Measurements from ENCODE around the gene FBXL12.
A peak's percentile ranks its signal among the peaks of the same experiment; 100 is the strongest.

Gene FBXL12

GRCh38 chr19:9797871-9798270, 21.0 kb downstream of the FBXL12 start:
- TF ChIP-seq EP300 (IDR thresholded peaks at IDR 0.05; ENCODE audit: borderline replicate concordance): no peak
- no peak for TF ChIP-seq CEBPB (IDR thresholded peaks at IDR 0.05)
- no peak for TF ChIP-seq MAX (IDR thresholded peaks at IDR 0.05)
- no peak for TF ChIP-seq EGR1 (IDR thresholded peaks at IDR 0.05)
- no peak for TF ChIP-seq TCF12 (IDR thresholded peaks at IDR 0.05; ENCODE audit: low read depth)
- no peak for TF ChIP-seq CREB1 (IDR thresholded peaks at IDR 0.05; ENCODE audit: low read depth)
- no peak for TF ChIP-seq TAF1 (IDR thresholded peaks at IDR 0.05; ENCODE audit: low read depth)
- no peak for TF ChIP-seq TEAD4 (IDR thresholded peaks at IDR 0.05)
- no peak for TF ChIP-seq ZBTB7A (IDR thresholded peaks at IDR 0.05; ENCODE audit: low read depth)
- no peak for TF ChIP-seq FOXM1 (IDR thresholded peaks at IDR 0.05; ENCODE audit: borderline replicate concordance, low read depth)
- TF ChIP-seq YY1 (IDR thresholded peaks at IDR 0.05; ENCODE audit: low read depth): no peak
- TF ChIP-seq, protein P1, sequence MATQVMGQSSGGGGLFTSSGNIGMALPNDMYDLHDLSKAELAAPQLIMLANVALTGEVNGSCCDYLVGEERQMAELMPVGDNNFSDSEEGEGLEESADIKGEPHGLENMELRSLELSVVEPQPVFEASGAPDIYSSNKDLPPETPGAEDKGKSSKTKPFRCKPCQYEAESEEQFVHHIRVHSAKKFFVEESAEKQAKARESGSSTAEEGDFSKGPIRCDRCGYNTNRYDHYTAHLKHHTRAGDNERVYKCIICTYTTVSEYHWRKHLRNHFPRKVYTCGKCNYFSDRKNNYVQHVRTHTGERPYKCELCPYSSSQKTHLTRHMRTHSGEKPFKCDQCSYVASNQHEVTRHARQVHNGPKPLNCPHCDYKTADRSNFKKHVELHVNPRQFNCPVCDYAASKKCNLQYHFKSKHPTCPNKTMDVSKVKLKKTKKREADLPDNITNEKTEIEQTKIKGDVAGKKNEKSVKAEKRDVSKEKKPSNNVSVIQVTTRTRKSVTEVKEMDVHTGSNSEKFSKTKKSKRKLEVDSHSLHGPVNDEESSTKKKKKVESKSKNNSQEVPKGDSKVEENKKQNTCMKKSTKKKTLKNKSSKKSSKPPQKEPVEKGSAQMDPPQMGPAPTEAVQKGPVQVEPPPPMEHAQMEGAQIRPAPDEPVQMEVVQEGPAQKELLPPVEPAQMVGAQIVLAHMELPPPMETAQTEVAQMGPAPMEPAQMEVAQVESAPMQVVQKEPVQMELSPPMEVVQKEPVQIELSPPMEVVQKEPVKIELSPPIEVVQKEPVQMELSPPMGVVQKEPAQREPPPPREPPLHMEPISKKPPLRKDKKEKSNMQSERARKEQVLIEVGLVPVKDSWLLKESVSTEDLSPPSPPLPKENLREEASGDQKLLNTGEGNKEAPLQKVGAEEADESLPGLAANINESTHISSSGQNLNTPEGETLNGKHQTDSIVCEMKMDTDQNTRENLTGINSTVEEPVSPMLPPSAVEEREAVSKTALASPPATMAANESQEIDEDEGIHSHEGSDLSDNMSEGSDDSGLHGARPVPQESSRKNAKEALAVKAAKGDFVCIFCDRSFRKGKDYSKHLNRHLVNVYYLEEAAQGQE (IDR thresholded peaks at IDR 0.05; ENCODE audit: low read depth): no peak
- TF ChIP-seq, protein P2, sequence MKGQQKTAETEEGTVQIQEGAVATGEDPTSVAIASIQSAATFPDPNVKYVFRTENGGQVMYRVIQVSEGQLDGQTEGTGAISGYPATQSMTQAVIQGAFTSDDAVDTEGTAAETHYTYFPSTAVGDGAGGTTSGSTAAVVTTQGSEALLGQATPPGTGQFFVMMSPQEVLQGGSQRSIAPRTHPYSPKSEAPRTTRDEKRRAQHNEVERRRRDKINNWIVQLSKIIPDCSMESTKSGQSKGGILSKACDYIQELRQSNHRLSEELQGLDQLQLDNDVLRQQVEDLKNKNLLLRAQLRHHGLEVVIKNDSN (IDR thresholded peaks at IDR 0.05): no peak
- no peak for TF ChIP-seq NFIC (IDR thresholded peaks at IDR 0.05)

GRCh38 chr19:9796113-9796773, 22.6 kb downstream of the FBXL12 start:
- TF ChIP-seq RAD21 (IDR thresholded peaks at IDR 0.05; ENCODE audit: low read depth) (peak; percentile 93), EP300 (IDR thresholded peaks at IDR 0.05; ENCODE audit: borderline replicate concordance) (no peak), YY1 (IDR thresholded peaks at IDR 0.05; ENCODE audit: low read depth) (peak; percentile 61; the same call in 1 of the 2 replicates), TEAD4 (IDR thresholded peaks at IDR 0.05) (no peak), FOXM1 (IDR thresholded peaks at IDR 0.05; ENCODE audit: borderline replicate concordance, low read depth) (no peak), MAX (IDR thresholded peaks at IDR 0.05) (no peak), NFIC (IDR thresholded peaks at IDR 0.05) (no peak)

GRCh38 chr19:9793071-9793591, 25.7 kb downstream of the FBXL12 start:
- TF ChIP-seq MAX (IDR thresholded peaks at IDR 0.05) (peak; percentile 4; the same call in 1 of the 2 replicates), YY1 (IDR thresholded peaks at IDR 0.05; ENCODE audit: low read depth) (no peak)

DNA sequence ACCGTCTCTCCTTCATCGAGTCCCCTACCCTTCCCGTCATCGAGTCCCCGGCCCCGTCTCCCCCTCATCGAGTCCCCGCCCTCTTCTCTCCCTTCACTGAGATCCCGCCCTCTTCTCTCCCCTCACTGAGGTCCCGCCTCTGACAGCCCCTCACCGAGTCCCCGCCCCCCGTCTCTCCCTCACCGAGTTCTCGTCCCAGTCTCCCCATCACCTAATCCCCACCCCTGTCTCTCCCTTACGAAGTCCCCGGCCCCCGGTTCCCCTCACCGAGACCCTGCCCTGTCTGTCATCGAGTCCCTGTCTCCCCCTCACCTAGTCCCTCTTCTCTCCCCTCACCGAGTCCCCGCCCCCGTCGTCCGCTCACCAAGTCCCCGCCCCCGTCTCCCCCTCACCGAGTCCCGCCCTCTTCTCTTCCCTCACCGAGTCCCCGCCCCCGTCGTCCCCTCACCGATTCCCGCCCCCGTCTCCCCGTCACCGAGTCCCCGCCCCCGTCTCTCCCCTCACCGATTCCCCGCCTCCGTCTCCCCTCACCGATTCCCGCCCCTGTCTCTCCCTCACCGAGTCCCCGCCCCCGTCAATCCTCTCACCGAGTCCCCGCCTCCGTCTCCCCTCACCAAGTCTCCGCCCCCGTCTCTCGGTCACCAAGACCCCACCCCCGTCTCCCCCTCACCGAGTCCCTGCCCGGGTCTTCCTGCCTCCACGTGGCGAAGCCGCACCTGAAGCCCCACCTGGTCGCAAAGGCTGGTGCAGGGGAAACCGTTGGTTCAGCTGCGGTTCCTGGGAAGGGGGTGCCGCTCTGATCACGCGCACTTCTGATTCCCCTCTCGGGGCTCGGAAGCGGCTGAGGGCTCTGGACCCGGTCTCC, 26.4 kb downstream of the FBXL12 start:
- TF ChIP-seq ZBTB7A (IDR thresholded peaks at IDR 0.05; ENCODE audit: low read depth) (peak; percentile 82; the same call in 1 of the 2 replicates), MAX (IDR thresholded peaks at IDR 0.05) (peak; percentile 93), RAD21 (IDR thresholded peaks at IDR 0.05; ENCODE audit: low read depth) (peak; percentile 3; the same call in 1 of the 2 replicates), TCF12 (IDR thresholded peaks at IDR 0.05; ENCODE audit: low read depth) (0 out of 2 replicates have a peak, but pooled peaks have one; percentile 26)
- TF ChIP-seq, protein P1 (IDR thresholded peaks at IDR 0.05; ENCODE audit: low read depth): no peak
- TF ChIP-seq, protein P2 (IDR thresholded peaks at IDR 0.05): peak; percentile 44

DNA sequence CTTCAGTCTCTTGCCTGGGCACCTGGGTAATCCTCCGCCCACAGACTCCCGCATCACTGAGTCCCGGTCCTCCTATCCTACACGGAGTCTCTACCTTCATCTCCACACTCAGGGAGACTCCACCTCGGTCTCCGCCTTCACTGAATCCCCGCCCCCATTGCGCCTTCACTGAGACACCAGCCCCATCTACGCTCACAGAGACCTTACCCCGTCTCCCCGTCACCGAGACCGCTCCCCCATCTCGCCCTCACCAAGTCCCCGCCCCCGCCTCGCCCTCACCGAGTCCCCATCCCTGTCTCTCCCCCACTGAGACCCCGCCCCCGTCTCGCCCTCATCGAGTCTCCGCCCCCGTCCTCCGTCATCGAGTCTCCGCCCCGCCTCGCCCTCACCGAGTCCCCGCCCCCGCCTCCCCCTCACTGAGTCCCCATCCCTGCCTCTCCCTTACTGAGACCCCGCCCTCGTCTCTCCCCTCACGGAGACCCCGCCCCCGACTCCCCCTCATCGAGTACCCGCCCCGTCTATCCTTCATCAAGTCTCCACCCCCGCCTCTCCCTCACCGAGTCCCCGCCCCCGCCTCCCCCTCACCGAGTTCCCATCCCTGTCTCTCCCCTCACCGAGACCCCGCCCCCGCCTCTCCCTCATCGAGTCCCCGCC, 27.2 kb downstream of the FBXL12 start:
- TF ChIP-seq TEAD4 (IDR thresholded peaks at IDR 0.05) (no peak), FOXM1 (IDR thresholded peaks at IDR 0.05; ENCODE audit: borderline replicate concordance, low read depth) (no peak), EGR1 (IDR thresholded peaks at IDR 0.05) (peak; percentile 13; the same call in 1 of the 2 replicates)

Measured in Ishikawa (cell line).